NCI-H2196 (cell line): Measurements from ENCODE around the gene TARS2.

Source experiments
- DNase-seq: peaks from one replicate; lab custom pipeline; 2025; ENCODE audit not compliant: unreplicated experiment; lab: John Stamatoyannopoulos, UW

Gene TARS2

GRCh38 chr1:150555198-150555970, 68.2 kb downstream of the TARS2 start:
- no peak for DNase-seq

DNA sequence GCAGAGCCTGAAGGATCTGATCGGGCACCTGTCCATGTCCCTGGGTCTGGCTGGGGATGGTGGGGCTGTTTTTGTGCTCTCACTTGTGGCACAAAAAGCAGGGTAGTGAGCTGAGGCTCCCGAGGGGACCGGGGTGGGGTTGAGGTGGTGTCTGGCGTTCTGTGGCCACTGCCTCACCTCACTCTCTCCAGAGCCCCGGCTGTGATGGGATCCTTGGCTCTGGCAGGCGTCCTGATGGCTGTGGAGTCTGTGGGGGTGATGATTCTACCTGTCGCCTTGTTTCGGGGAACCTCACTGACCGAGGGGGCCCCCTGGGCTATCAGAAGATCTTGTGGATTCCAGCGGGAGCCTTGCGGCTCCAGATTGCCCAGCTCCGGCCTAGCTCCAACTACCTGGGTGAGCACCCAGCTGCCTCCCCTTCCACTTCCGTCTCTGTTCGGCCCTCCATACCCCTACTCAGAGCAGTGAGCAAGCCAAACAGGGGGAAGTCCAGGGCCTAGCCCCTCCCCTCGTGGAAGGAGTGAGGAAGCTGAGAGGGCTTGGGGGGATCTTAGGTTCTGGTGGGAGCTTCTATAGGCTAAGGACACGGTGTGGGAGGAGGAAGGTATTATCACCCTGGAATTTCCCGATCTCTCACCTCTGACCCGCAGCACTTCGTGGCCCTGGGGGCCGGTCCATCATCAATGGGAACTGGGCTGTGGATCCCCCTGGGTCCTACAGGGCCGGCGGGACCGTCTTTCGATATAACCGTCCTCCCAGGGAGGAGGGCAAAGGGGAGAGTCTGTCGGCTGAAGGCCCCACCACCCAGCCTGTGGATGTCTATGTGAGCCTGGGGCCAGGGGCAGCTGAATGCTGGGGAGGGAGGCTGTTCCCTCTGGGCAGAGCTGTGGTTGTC, 69.0 kb downstream of the TARS2 start:
- DNase-seq: no peak

GRCh38 chr1:150557065-150557600, 69.9 kb downstream of the TARS2 start:
- DNase-seq: no peak
